Parathyroid adenoma (tissue), 2 donors: ENCODE results near the gene SLC39A10.

Experiments used
- H2AFZ ChIP-seq: fragments of 300-600 bp; sonication (generic); one replicate; pipeline ENCODE4 v1.7.0; 2017; ENCODE audit warnings: antibody characterized with exemption, mild to moderate bottlenecking
- H3K27ac ChIP-seq: fragments of 300-600 bp; sonication (generic); one replicate; pipeline ENCODE4 v1.7.0; 2017
- H3K27me3 ChIP-seq: fragments of 300-600 bp; sonication (generic); one replicate; pipeline ENCODE4 v1.7.0; 2017; ENCODE audit warnings: low read length; ENCODE audit not compliant: control insufficient read depth, insufficient read depth
- H3K36me3 ChIP-seq: fragments of 300-600 bp; sonication (generic); one replicate; pipeline ENCODE4 v1.7.0; 2017; ENCODE audit warnings: low read length; ENCODE audit not compliant: control insufficient read depth, insufficient read depth
- H3K4me1 ChIP-seq: fragments of 300-600 bp; sonication (generic); one replicate; pipeline ENCODE4 v1.7.0; 2017; ENCODE audit warnings: control low read depth
- H3K4me2 ChIP-seq: fragments of 300-600 bp; sonication (generic); one replicate; pipeline ENCODE4 v1.7.0; 2017; ENCODE audit warnings: low read length
- H3K4me3 ChIP-seq: fragments of 300-600 bp; sonication (generic); one replicate; pipeline ENCODE4 v1.7.0; 2017; ENCODE audit warnings: low read depth, low read length
- H3K79me2 ChIP-seq: fragments of 300-600 bp; sonication (generic); one replicate; pipeline ENCODE4 v1.7.0; 2017; ENCODE audit warnings: control low read depth
- H3K9ac ChIP-seq: fragments of 300-600 bp; sonication (generic); one replicate; pipeline ENCODE4 v1.7.0; 2017; ENCODE audit warnings: mild to moderate bottlenecking
- H3K9me3 ChIP-seq: fragments of 300-600 bp; sonication (generic); one replicate; pipeline ENCODE4 v1.7.0; 2017; ENCODE audit warnings: low read length; ENCODE audit not compliant: control insufficient read depth
- TF ChIP-seq, protein P1 (sequence below): fragments of 300-600 bp; sonication (generic); IDR thresholded peaks from one replicate; pipeline ENCODE4 v1.7.0; 2017; ENCODE audit warnings: antibody characterized with exemption, mild to moderate bottlenecking
- donor health status: primary hyperparathyroidism.

The SLC39A10 gene

DNA sequence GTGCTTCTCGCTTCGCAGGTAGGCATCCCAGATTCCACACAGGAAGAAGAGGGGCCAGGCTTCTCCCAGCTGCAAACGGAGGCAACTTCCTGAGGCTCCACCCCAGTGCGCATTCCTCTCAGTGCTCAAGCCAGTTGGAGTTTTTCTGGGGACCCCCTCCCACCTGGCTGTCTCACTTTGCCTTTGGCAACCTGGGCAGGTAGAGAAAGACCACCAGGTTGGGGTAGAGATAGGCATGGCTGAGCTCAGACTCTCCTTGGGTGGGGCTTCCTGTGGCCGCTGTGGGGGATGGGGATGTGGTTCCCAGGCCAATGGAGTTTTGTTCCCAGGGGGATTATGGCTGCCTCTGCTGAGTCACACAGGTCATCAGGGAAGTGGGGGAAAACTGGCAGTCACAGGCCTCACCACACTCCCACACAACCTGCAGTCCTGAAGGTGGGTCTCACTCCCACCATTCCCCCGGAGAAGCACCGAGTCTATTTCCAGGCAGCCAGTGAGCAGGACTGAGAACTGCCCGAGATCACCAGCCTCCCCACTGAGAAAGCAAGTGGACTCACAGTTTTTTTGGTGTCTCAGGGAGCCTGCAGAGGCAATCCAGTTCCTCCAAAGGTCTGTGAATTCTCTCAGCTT is 38.1 kb downstream of the SLC39A10 start:
- TF ChIP-seq, protein P1, sequence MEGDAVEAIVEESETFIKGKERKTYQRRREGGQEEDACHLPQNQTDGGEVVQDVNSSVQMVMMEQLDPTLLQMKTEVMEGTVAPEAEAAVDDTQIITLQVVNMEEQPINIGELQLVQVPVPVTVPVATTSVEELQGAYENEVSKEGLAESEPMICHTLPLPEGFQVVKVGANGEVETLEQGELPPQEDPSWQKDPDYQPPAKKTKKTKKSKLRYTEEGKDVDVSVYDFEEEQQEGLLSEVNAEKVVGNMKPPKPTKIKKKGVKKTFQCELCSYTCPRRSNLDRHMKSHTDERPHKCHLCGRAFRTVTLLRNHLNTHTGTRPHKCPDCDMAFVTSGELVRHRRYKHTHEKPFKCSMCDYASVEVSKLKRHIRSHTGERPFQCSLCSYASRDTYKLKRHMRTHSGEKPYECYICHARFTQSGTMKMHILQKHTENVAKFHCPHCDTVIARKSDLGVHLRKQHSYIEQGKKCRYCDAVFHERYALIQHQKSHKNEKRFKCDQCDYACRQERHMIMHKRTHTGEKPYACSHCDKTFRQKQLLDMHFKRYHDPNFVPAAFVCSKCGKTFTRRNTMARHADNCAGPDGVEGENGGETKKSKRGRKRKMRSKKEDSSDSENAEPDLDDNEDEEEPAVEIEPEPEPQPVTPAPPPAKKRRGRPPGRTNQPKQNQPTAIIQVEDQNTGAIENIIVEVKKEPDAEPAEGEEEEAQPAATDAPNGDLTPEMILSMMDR, result no peak

DNA sequence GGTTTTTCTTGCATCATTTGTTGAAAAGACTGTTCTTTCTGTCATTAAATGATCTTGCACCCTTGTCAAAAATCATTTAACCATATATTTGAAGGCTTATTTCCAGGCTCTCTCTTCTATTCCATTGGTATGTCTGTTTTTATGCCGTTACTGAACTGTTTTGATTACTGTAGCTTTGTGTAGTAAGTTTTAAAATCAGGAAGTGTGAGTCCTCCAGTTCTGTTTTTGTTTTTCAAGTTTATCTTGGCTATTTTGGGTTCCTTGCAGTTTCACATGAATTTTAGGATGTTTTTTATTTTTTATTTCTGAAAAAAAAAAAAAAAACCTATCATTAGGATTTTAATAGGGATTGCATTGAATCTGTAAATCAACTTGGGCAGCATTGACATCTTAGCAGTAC is 39.0 kb downstream of the SLC39A10 start:
- TF ChIP-seq, protein P1, result no peak
- Histone ChIP-seq H3K27ac (no peak overlapping the region), H3K4me1 (no peaks in the 10 kb centered on the region)

More for the DNA sequence above, 38.1 kb downstream of the SLC39A10 start:
- Histone ChIP-seq H3K36me3 (no peaks in the 10 kb centered on the region), H2AFZ (no peak overlapping the region), H3K9me3 (no peaks in the 10 kb centered on the region), H3K9ac (no peak overlapping the region), H3K4me3 (no peak overlapping the region), H3K79me2 (no peaks in the 10 kb centered on the region), H3K27me3 (no peaks in the 10 kb centered on the region), H3K27ac (no peak overlapping the region), H3K4me1 (no peaks in the 10 kb centered on the region), H3K4me2 (no peak overlapping the region)

DNA sequence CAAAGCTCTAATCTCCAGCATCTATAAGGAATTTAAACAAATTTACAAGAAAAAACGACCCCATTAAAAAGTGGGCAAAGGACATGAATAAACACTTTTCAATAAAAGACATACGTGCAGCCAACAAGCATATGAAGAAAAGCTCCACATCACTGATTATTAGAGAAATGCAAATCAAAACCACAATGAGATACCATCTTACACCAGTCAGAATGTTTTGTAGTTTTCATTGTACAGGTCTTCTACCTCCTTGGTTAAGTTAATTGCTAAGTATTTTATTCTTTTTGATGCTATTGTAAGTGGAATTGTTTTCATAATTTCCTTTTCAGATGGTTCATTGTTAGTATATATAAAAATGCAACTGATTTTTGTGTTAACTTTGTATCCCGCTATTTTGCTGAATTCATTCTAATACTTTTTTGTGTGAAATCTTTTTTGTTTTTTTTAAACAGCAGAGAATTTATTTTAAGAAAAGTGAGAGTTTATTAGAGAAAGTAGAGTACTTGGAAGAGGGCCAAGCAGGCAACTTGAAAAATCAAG is 40.7 kb downstream of the SLC39A10 start:
- Histone ChIP-seq H3K9me3 (peaks cover 2% of the 10 kb centered on the region), H2AFZ (no peak overlapping the region), H3K4me2 (no peak overlapping the region), H3K4me1 (no peaks in the 10 kb centered on the region), H3K9ac (no peak overlapping the region), H3K79me2 (no peaks in the 10 kb centered on the region), H3K27ac (no peak overlapping the region), H3K4me3 (no peak overlapping the region), H3K36me3 (no peaks in the 10 kb centered on the region), H3K27me3 (no peaks in the 10 kb centered on the region)
- TF ChIP-seq, protein P1, result no peak

More for the DNA sequence above, 39.0 kb downstream of the SLC39A10 start:
- Histone ChIP-seq H3K9ac (no peak overlapping the region), H3K36me3 (no peaks in the 10 kb centered on the region), H3K4me2 (no peak overlapping the region), H3K9me3 (peaks cover under 1% of the 10 kb centered on the region), H3K4me3 (no peak overlapping the region), H2AFZ (no peak overlapping the region), H3K27me3 (no peaks in the 10 kb centered on the region), H3K79me2 (no peaks in the 10 kb centered on the region)

DNA sequence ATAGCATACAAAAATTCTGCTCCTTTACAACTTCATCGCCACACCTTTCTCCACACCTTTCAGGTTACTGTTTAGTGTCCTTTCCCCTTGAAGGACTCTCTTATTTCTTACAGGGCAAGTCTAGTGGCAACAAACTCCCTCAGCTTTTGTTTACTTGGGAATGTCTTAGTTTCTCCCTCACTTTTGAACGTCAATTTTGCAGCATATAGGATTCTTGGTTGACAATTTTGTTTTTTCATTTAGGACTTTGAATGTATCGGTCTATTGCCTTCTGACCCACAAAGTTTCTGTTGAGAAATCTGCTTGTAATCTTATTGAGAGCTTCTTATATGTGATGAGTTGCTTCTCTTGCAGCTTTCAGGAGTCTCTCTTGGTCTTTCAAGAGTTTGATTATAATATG is 43.5 kb downstream of the SLC39A10 start:
- H2AFZ ChIP-seq, result no peak overlapping the region

More for the DNA sequence above, 43.5 kb downstream of the SLC39A10 start:
- Histone ChIP-seq H3K27ac (no peak overlapping the region), H3K9ac (no peak overlapping the region), H3K9me3 (peaks cover 2% of the 10 kb centered on the region), H3K4me1 (no peaks in the 10 kb centered on the region), H3K4me2 (no peak overlapping the region), H3K4me3 (no peak overlapping the region), H3K36me3 (no peaks in the 10 kb centered on the region), H3K27me3 (no peaks in the 10 kb centered on the region), H3K79me2 (no peaks in the 10 kb centered on the region)
- TF ChIP-seq, protein P1, result no peak
